ENCODE results near the gene ALX3.

Gene ALX3

GRCh38 chr1:110063781-110064180 is 6.7 kb downstream of the ALX3 start:
- DNase-seq = no peak

GRCh38 chr1:110062612-110063011 is 7.9 kb downstream of the ALX3 start:
- DNase-seq = no peak

GRCh38 chr1:110061341-110061740 is 9.1 kb downstream of the ALX3 start:
- DNase-seq = no peak

GRCh38 chr1:110060662-110061060 is 9.8 kb downstream of the ALX3 start:
- no peak for DNase-seq

- DNase-seq = peak; percentile 85
These were observed 10.3 kb downstream of the ALX3 start for GRCh38 chr1:110060034-110060661.

- peak; percentile 34 for DNase-seq
These were observed 11.2 kb downstream of the ALX3 start for GRCh38 chr1:110059133-110059863.

GRCh38 chr1:110058591-110058990 is 11.9 kb downstream of the ALX3 start:
- no peak for DNase-seq

- peak; percentile 17 for DNase-seq
These were observed 12.4 kb downstream of the ALX3 start for GRCh38 chr1:110057963-110058518.

- DNase-seq = no peak
These were observed 13.7 kb downstream of the ALX3 start for GRCh38 chr1:110056776-110057175.

- no peak for DNase-seq
These were observed 14.2 kb downstream of the ALX3 start for GRCh38 chr1:110056285-110056683.

GRCh38 chr1:110055493-110056284 is 14.8 kb downstream of the ALX3 start:
- DNase-seq = no peak

GRCh38 chr1:110053552-110054428 is 16.7 kb downstream of the ALX3 start:
- DNase-seq = peak; percentile 71

GRCh38 chr1:110051262-110051648 is 19.2 kb downstream of the ALX3 start:
- DNase-seq = no peak

- DNase-seq = no peak
These were observed 19.7 kb downstream of the ALX3 start for GRCh38 chr1:110050602-110051261.

GRCh38 chr1:110049801-110050601 is 20.5 kb downstream of the ALX3 start:
- DNase-seq = no peak

- DNase-seq = no peak
These were observed 21.4 kb downstream of the ALX3 start for GRCh38 chr1:110048923-110049601.

- no peak for DNase-seq
These were observed 22.2 kb downstream of the ALX3 start for GRCh38 chr1:110048240-110048639.

GRCh38 chr1:110047463-110047862 is 23.0 kb downstream of the ALX3 start:
- DNase-seq = no peak

GRCh38 chr1:110043016-110043415 is 27.5 kb downstream of the ALX3 start:
- DNase-seq = no peak

- DNase-seq = no peak
These were observed 29.9 kb downstream of the ALX3 start for GRCh38 chr1:110040548-110040947.

Data from hematopoietic multipotent progenitor cell treated with erythropoietin and hydrocortisone succinate and interleukin-3 and kit ligand, for 4 days (in vitro differentiated cells).